Smooth muscle cell (in vitro differentiated cells): Measurements from ENCODE around the gene FAXC. TPM values are rescaled to one million over a fixed set of nuclear protein-coding genes. Genes with fewer than 3 reads are reported as not detected.

Source experiments
- DNase-seq: peaks from one replicate; lab custom pipeline; 2025; ENCODE audit not compliant: unreplicated experiment; lab: John Stamatoyannopoulos, UW
- H2AFZ ChIP-seq: fragments of 200-600 bp; sonication (generic); 2 replicates; pipeline ENCODE4 v1.6.0; 2016; ENCODE audit warnings: antibody characterized with exemption, low read depth, mild to moderate bottlenecking
- H3F3A ChIP-seq: fragments of 200-600 bp; sonication (generic); 2 replicates; pipeline ENCODE4 v1.6.0; 2017; ENCODE audit warnings: antibody characterized with exemption, low read depth
- H3K27ac ChIP-seq: fragments of 200-600 bp; sonication (generic); 2 replicates; pipeline ENCODE4 v1.5.1; 2016; ENCODE audit warnings: low read depth, mild to moderate bottlenecking
- H3K27me3 ChIP-seq: fragments of 200-600 bp; sonication (generic); 2 replicates; pipeline ENCODE4 v1.6.1; 2016; ENCODE audit warnings: low read depth, mild to moderate bottlenecking
- H3K36me3 ChIP-seq: fragments of 200-600 bp; sonication (generic); 2 replicates; pipeline ENCODE4 v1.5.1; 2016; ENCODE audit warnings: low read depth
- H3K4me1 ChIP-seq: fragments of 200-600 bp; sonication (generic); 2 replicates; pipeline ENCODE4 v1.5.1; 2016; ENCODE audit warnings: low read depth
- H3K4me2 ChIP-seq: fragments of 200-600 bp; sonication (generic); 2 replicates; pipeline ENCODE4 v1.6.0; 2016; ENCODE audit warnings: mild to moderate bottlenecking
- H3K4me3 ChIP-seq: fragments of 200-600 bp; sonication (generic); 2 replicates; pipeline ENCODE4 v1.5.1; 2016; ENCODE audit warnings: mild to moderate bottlenecking
- H3K79me2 ChIP-seq: fragments of 200-600 bp; sonication (generic); 2 replicates; pipeline ENCODE4 v1.6.0; 2016; ENCODE audit warnings: low read depth, mild to moderate bottlenecking
- H3K9ac ChIP-seq: fragments of 200-600 bp; sonication (generic); 2 replicates; pipeline ENCODE4 v1.6.0; 2016; ENCODE audit warnings: low read depth
- H3K9me3 ChIP-seq: fragments of 200-600 bp; sonication (generic); replicated peaks from 2 replicates; pipeline ENCODE4 v1.5.1; 2016; ENCODE audit warnings: low read depth
- H4K20me1 ChIP-seq: fragments of 200-600 bp; sonication (generic); 2 replicates; pipeline ENCODE4 v1.6.0; 2016; ENCODE audit warnings: low read depth
- WGBS: methylation state at CpG from one replicate; pipeline ENCODE4 v1.1.7; 2016; ENCODE audit warnings: low lambda C conversion rate; 5-methylcytosine and 5-hydroxymethylcytosine counted together
- polyA plus RNA-seq: library from polyadenylated mRNA; unstranded; fragments of >200 nt; fragmentation: Nextera tagmentation; extraction: Ambion mirVana; gene quantifications from 2 replicates; pipeline ENCODE4 v1.2.1, GENCODE V29; 2016
- total RNA-seq: library from RNA; depleted of rRNA; stranded (reverse); fragments of >200 nt; gene quantifications from 2 replicates; pipeline ENCODE4 v1.2.3, GENCODE V29; 2014
- TF ChIP-seq, protein P1 (sequence below): fragments of 200-600 bp; sonication (generic); IDR thresholded peaks from 2 replicates; pipeline ENCODE4 v1.5.1; 2017; ENCODE audit warnings: borderline replicate concordance, mild to moderate bottlenecking, antibody characterized with exemption; ENCODE audit not compliant: insufficient read depth, poor library complexity, severe bottlenecking

Gene FAXC
- total and polyA plus RNA-seq, 2 experiments from 2014 or later = 1.6 to 6.8 TPM

DNA sequence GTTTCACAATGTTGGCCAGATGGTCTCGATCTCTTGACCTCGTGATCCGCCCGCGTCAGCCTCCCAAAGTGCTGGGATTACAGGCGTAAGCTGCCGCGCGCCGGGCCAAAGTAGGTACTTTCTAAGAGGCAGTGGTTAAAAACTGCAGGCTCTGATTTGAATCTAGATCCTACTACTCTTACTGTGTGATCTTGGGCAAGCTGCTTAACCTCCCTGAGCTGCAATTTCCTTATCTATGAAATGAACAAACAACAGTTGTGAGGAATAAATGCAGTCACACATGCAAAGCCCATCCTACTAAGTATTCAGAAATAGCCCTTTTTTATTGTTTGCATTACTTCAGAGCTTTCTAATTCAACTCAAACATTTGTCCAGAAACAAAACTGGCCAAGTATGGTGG, 2.9 kb downstream of the FAXC start:
- no peaks in the 10 kb centered on the region for H3K36me3 ChIP-seq
- H3K27ac ChIP-seq = no peak overlapping the region
- 97% methylated on average over 10 of the region's 10 CpGs for WGBS
- H3K4me3 ChIP-seq = no peak overlapping the region
- H3K9ac ChIP-seq = no peak overlapping the region
- TF ChIP-seq, protein P1, sequence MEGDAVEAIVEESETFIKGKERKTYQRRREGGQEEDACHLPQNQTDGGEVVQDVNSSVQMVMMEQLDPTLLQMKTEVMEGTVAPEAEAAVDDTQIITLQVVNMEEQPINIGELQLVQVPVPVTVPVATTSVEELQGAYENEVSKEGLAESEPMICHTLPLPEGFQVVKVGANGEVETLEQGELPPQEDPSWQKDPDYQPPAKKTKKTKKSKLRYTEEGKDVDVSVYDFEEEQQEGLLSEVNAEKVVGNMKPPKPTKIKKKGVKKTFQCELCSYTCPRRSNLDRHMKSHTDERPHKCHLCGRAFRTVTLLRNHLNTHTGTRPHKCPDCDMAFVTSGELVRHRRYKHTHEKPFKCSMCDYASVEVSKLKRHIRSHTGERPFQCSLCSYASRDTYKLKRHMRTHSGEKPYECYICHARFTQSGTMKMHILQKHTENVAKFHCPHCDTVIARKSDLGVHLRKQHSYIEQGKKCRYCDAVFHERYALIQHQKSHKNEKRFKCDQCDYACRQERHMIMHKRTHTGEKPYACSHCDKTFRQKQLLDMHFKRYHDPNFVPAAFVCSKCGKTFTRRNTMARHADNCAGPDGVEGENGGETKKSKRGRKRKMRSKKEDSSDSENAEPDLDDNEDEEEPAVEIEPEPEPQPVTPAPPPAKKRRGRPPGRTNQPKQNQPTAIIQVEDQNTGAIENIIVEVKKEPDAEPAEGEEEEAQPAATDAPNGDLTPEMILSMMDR = no peak
- no peak overlapping the region for H2AFZ ChIP-seq
- peaks cover 22% of the 10 kb centered on the region for H3K4me1 ChIP-seq
- no peaks in the 10 kb centered on the region for H3F3A ChIP-seq
- no peaks in the 10 kb centered on the region for H3K27me3 ChIP-seq
- no peaks in the 10 kb centered on the region for H3K9me3 ChIP-seq
- H4K20me1 ChIP-seq = no peaks in the 10 kb centered on the region
- H3K79me2 ChIP-seq = no peaks in the 10 kb centered on the region
- no peak overlapping the region for H3K4me2 ChIP-seq
- no peak for DNase-seq

DNA sequence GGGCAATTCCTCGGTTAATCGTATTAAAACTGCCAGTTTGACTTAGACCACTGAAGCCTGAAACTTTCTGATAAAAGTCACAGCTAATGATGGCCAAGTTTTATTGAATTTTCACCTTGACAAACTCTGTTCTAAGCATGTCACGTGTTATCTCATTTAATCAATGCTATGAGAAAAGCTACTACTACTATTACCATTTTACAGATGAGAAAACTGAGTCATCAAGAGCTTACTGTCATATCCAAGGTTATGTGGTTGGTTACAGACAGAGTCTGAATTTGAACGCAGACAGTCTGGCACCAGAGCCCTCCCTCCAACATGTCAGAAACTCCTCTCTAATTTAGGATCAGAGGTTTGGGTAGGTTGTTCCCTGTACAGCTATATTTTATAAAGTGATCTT, 4.3 kb downstream of the FAXC start:
- Histone ChIP-seq H3K4me2 (no peak overlapping the region), H3F3A (no peaks in the 10 kb centered on the region), H3K9ac (no peak overlapping the region), H3K4me3 (no peak overlapping the region), H3K4me1 (peaks cover 20% of the 10 kb centered on the region), H2AFZ (no peak overlapping the region), H4K20me1 (no peaks in the 10 kb centered on the region), H3K9me3 (no peaks in the 10 kb centered on the region), H3K36me3 (no peaks in the 10 kb centered on the region), H3K79me2 (no peaks in the 10 kb centered on the region), H3K27ac (no peak overlapping the region), H3K27me3 (no peaks in the 10 kb centered on the region)
- DNase-seq = no peak
- 94% methylated on average over 4 of the region's 4 CpGs for WGBS
- TF ChIP-seq, protein P1 = no peak

DNA sequence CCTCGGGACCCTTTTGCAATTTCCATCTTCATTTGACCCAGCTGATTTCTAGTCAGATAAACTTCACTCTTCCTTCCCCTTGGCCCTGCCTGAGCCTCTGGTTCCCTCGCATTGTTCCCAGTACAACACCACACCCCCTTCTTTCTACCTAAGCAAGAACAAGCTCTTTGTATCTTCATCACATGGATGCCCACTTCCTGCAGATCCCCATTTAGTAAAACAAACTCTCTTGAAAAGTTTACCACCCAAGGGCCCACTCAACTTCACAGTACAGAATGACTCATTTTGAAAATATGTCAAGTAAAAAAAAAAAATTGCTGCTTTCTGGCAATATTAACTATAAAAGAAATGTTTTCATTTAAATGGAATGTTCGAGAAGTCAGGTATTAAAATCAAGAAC, 5.2 kb downstream of the FAXC start:
- 36% methylated on average over 3 of the region's 3 CpGs for WGBS
- Histone ChIP-seq H3K27ac (no peak overlapping the region), H3K36me3 (no peaks in the 10 kb centered on the region), H3K79me2 (no peaks in the 10 kb centered on the region), H3K9me3 (no peaks in the 10 kb centered on the region), H4K20me1 (no peaks in the 10 kb centered on the region), H3K4me1 (peaks cover 17% of the 10 kb centered on the region), H3K27me3 (no peaks in the 10 kb centered on the region), H3F3A (no peaks in the 10 kb centered on the region), H2AFZ (no peak overlapping the region), H3K4me3 (no peak overlapping the region), H3K9ac (no peak overlapping the region), H3K4me2 (no peak overlapping the region)
- TF ChIP-seq, protein P1 = no peak
- no peak for DNase-seq

DNA sequence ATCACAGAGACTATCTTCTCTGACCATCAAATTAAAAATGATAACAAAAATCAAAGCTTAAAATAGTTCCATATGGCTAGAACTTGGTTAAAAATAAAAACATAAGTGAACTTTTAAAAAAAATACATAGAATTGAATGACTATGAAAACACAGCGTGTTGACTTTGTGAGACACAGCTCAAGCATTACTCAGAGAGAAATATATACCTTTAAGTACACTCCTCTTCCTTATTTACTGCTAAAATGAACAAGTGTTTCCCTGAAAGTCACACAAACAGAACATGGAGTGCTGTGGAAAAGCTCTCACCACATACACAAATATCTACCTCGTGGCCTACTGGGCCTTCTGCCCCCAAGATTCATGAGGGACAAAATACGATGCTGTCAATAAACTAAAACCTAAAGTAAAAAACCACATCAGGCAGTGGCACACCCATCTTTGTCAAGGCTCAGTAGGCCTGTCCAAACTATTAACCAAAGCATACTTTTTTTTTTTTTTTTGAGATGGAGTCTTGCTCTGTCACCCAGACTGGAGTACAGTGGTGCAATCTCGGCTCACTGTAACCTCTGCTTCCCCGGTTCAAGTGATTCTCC, 7.5 kb downstream of the FAXC start:
- Histone ChIP-seq H3F3A (no peaks in the 10 kb centered on the region), H2AFZ (no peak overlapping the region), H3K27ac (no peak overlapping the region), H3K4me3 (no peak overlapping the region), H3K4me2 (no peak overlapping the region), H3K36me3 (no peaks in the 10 kb centered on the region), H4K20me1 (no peaks in the 10 kb centered on the region), H3K79me2 (no peaks in the 10 kb centered on the region), H3K4me1 (peaks cover 6% of the 10 kb centered on the region), H3K27me3 (no peaks in the 10 kb centered on the region), H3K9me3 (no peaks in the 10 kb centered on the region), H3K9ac (no peak overlapping the region)
- DNase-seq = no peak
- 95% methylated on average over 5 of the region's 5 CpGs for WGBS
- TF ChIP-seq, protein P1 = no peak
